ENCODE data around the gene ATP8B1. TPM values are rescaled to one million over a fixed set of nuclear protein-coding genes. Genes with fewer than 3 reads are reported as not detected.
A peak's percentile ranks its signal among the peaks of the same experiment; 100 is the strongest.

Gene ATP8B1
- polyA plus RNA-seq, 2 of the 4 experiments (the other 2 are of a cell fraction): 7.1 to 23.4 TPM

GRCh38 chr18:57806978-57807285, 3.8 kb upstream of the ATP8B1 start (continued):
- TF ChIP-seq HMGXB4 (CRISPR knock-in tag; IDR thresholded peaks at IDR 0.05; ENCODE audit: borderline replicate concordance) (no peak), ESRRA (IDR thresholded peaks at IDR 0.05; ENCODE audit: borderline replicate concordance, low read length) (no peak), FOSL2 (IDR thresholded peaks at IDR 0.05) (0 out of 2 replicates have a peak, but pooled peaks have one; percentile 29), FOSL2 (CRISPR knock-in tag; IDR thresholded peaks at IDR 0.05) (peak; percentile 62), JUNB (IDR thresholded peaks at IDR 0.05) (peak; percentile 53; the same call in 1 of the 2 replicates), POLR2AphosphoS2 (conservative IDR thresholded peaks at IDR 0.05; ENCODE audit: low read length) (no peak), RAD21 (conservative IDR thresholded peaks at IDR 0.05 in 1 of 2, IDR thresholded peaks at IDR 0.05 in 1 of 2) (no peak; a peak in 1 of 5 replicates), NFE2L2 (conservative IDR thresholded peaks at IDR 0.05; ENCODE audit: low read length) (no peak), FOXS1 (CRISPR knock-in tag; IDR thresholded peaks at IDR 0.05) (no peak), MAZ (IDR thresholded peaks at IDR 0.05; ENCODE audit: borderline replicate concordance, low read depth, low read length) (no peak)

- POLR2A ChIA-PET: interaction anchor here (0.6 to 0.7 kb wide), 2 partner anchors 12 to 55 kb away, joined by 7 read pairs; no protein-coding TSS in a partner anchor
- FAIRE-seq (no peak), ATAC-seq (no peak), DNase-seq (ENCODE audit: low read depth in 1 of 2, low spot score in 1 of 2) (no peak)
- Histone ChIP-seq H3K9me3 (no peaks in the 10 kb centered on the region; the same call in 2 of the 3 replicates), H3K4me1 (peaks cover 42% of the 10 kb centered on the region), H3K4me3 (no peak overlapping the region), H3K4me2 (peak overlapping the region; percentile 73), H3K27ac (peak overlapping the region; percentile 80 to 87)
- 76% methylated on average over 7 of the region's 7 CpGs for WGBS (ENCODE audit: missing lambda C conversion rate)
- TF ChIP-seq CHD2 (IDR thresholded peaks at IDR 0.05; ENCODE audit: low read length, partially characterized antibody) (no peak), FOSB (CRISPR knock-in tag; IDR thresholded peaks at IDR 0.05) (no peak), HEYL (CRISPR knock-in tag; IDR thresholded peaks at IDR 0.05) (no peak), KDM1A (IDR thresholded peaks at IDR 0.05; ENCODE audit: low read depth) (no peak), HOXB5 (CRISPR knock-in tag; IDR thresholded peaks at IDR 0.05) (no peak), PBX3 (IDR thresholded peaks at IDR 0.05) (no peak), RFX5 (IDR thresholded peaks at IDR 0.05) (no peak), RARB (CRISPR knock-in tag; IDR thresholded peaks at IDR 0.05) (no peak), ATOH8 (CRISPR knock-in tag; IDR thresholded peaks at IDR 0.05; ENCODE audit: low read depth) (no peak), ZNF302 (CRISPR knock-in tag; IDR thresholded peaks at IDR 0.05) (no peak), CTCF (IDR thresholded peaks at IDR 0.05) (no peak), MAZ (IDR thresholded peaks at IDR 0.05; ENCODE audit: borderline replicate concordance, low read depth, low read length) (no peak), NPAS2 (CRISPR knock-in tag; IDR thresholded peaks at IDR 0.05; ENCODE audit: borderline replicate concordance) (no peak), HMGXB4 (CRISPR knock-in tag; IDR thresholded peaks at IDR 0.05; ENCODE audit: borderline replicate concordance) (no peak), EP300 (IDR thresholded peaks at IDR 0.05) (no peak), ZFP36 (IDR thresholded peaks at IDR 0.05; ENCODE audit: borderline replicate concordance, partially characterized antibody) (no peak), NFE2L2 (conservative IDR thresholded peaks at IDR 0.05; ENCODE audit: low read length) (no peak), ZC3H11A (IDR thresholded peaks at IDR 0.05) (no peak)
- CTCF ChIA-PET: interaction anchor here (0.6 to 1.0 kb wide), 2 partner anchors 14 to 48 kb away, joined by 3 to 4 read pairs; no protein-coding TSS in a partner anchor
These were observed 3.3 kb upstream of the ATP8B1 start for GRCh38 chr18:57806201-57806977.

Data from A549 (cell line).